ENCODE results near the gene NMT2.

The NMT2 gene

GRCh38 chr10:15058689-15059088 is 109.8 kb downstream of the NMT2 start:
- no peak overlapping the region for H3K27ac ChIP-seq (ENCODE audit: low read depth, low read length)
- WGBS, result 90% methylated on average over 1 of the region's 1 CpG
- no peaks in the 10 kb centered on the region for H3K27me3 ChIP-seq (ENCODE audit: insufficient read depth, low read length)
- no peak overlapping the region for H3K9ac ChIP-seq (ENCODE audit: low read depth, low read length)
- no peaks in the 10 kb centered on the region for H3K36me3 ChIP-seq (ENCODE audit: insufficient read depth, low read length)
- H3K4me3 ChIP-seq (ENCODE audit: low read length), result no peak overlapping the region
- H3K4me1 ChIP-seq (ENCODE audit: insufficient read depth, low read length), result no peaks in the 10 kb centered on the region
- H3K9me3 ChIP-seq (ENCODE audit: insufficient read depth, low read depth, low read length), result peaks cover 6% of the 10 kb centered on the region; the same call in 1 of the 2 replicates
